LHCN-M2 (cell line): ENCODE measurements around the gene RAB40A. TPM values are rescaled to one million over a fixed set of nuclear protein-coding genes. Genes with fewer than 3 reads are reported as not detected.
"Not testable (repeated sequence)": the region's sequence is repeated elsewhere in the genome, so short reads cannot be mapped to it uniquely, and the experiment has no call there.

Experiments
- DNase-seq: peaks from one replicate; pipeline ENCODE4 v3.0.0-alpha.2; 2012; ENCODE audit warnings: low read depth
- total RNA-seq: library from RNA; depleted of rRNA; stranded (reverse); fragments of >200 nt; gene quantifications from 2 replicates; pipeline ENCODE4 v1.2.3, GENCODE V29; 2014; rRNA removed

The RAB40A gene
- total RNA-seq, 1 experiment from 2014 or later = 0.11 TPM

DNA sequence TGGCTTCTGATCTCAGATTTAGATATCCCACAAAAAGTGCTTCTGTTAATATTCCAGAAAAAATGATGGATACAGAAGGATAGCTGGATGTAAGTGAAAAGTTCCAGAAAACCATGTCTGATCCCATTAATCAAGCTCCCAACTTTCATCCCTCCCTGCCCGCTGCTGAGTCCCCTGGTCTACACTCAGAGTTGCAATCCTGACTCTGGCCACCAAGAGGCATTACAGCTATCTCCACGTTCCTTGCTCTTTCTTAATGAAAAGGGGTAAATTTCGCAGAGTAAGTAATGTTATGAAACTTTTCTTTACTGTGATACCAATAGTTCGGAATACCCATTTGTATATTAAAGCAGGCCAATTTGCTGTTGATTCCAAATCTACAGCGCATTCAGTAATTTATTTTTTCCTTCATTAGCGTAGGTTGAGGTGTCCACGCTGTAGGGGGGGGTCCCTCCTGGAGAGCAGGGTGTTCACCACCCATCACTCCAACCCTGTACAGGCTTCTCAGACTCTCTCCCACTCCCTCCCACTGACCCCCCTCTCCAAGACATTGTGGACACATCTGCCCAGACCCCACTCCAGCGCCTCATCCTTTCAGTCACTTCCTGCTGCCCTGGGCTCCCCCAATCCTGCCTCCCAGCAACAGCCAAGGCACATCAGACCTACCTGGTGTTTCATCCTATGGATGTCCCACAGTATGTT is 55.1 kb downstream of the RAB40A start:
- DNase-seq = peak; percentile 59

- DNase-seq = peak; percentile 35
Observed at GRCh38 chrX:103461156-103461555, 58.1 kb downstream of the RAB40A start.

- DNase-seq = not testable (repeated sequence)
Observed at GRCh38 chrX:103460001-103460755, 59.1 kb downstream of the RAB40A start.

GRCh38 chrX:103453655-103454054 is 65.6 kb downstream of the RAB40A start:
- peak; percentile 96 for DNase-seq

Other genes with a start within 250 kb of the RAB40A start
- not detected in 2 replicates for gene TCEAL5, start 242.7 kb downstream of the RAB40A start, total RNA-seq
- gene BEX2, start 208.5 kb downstream of the RAB40A start, total RNA-seq = 0.57 and 0.58 TPM in 2 replicates
- gene TCEAL7, start 189.2 kb downstream of the RAB40A start, total RNA-seq = 61.0 and 66.2 TPM in 2 replicates
- gene TCEAL9, start 163.0 kb downstream of the RAB40A start, total RNA-seq = 224 and 277 TPM in 2 replicates
- gene BEX3, start 143.0 kb downstream of the RAB40A start, total RNA-seq = 354 and 380 TPM in 2 replicates
- 83.6 and 113 TPM in 2 replicates for gene TCEAL4, start 66.0 kb upstream of the RAB40A start, total RNA-seq
- 38.6 and 39.7 TPM in 2 replicates for gene TCEAL3, start 88.5 kb upstream of the RAB40A start, total RNA-seq
- 54.0 and 68.4 TPM in 2 replicates for gene TCEAL1, start 109.5 kb upstream of the RAB40A start, total RNA-seq
- gene MORF4L2, start 167.2 kb upstream of the RAB40A start, total RNA-seq = 702 and 722 TPM in 2 replicates
- not detected in 2 replicates for gene TMEM31, start 191.4 kb upstream of the RAB40A start, total RNA-seq